Globus pallidus (tissue), 1 donor: ENCODE data around the gene CAPN3.

Experiments
- DNase-seq: peaks from one replicate; pipeline ENCODE4 v3.0.0-alpha.2; 2015; ENCODE audit warnings: low spot score

The CAPN3 gene

DNA sequence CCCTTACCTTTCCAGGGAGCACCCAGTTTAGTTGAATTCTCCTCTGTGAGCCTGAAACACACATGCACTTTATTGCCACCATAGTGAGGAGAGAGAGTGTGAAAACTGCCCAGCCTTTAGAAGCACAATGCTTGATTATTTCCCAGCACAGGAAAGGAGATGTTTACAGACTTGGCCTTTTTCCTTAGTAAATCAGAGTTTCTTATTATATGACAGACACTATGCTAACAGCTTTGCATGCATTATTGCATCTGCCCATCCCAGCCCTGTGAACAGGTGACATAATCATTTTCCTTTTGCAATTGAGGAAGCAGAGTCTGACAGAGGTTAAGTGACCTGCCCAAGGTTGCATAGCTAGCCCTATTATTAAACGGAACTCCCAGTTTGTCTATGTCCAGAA, 36.5 kb downstream of the CAPN3 start:
- DNase-seq = peak; percentile 33

DNA sequence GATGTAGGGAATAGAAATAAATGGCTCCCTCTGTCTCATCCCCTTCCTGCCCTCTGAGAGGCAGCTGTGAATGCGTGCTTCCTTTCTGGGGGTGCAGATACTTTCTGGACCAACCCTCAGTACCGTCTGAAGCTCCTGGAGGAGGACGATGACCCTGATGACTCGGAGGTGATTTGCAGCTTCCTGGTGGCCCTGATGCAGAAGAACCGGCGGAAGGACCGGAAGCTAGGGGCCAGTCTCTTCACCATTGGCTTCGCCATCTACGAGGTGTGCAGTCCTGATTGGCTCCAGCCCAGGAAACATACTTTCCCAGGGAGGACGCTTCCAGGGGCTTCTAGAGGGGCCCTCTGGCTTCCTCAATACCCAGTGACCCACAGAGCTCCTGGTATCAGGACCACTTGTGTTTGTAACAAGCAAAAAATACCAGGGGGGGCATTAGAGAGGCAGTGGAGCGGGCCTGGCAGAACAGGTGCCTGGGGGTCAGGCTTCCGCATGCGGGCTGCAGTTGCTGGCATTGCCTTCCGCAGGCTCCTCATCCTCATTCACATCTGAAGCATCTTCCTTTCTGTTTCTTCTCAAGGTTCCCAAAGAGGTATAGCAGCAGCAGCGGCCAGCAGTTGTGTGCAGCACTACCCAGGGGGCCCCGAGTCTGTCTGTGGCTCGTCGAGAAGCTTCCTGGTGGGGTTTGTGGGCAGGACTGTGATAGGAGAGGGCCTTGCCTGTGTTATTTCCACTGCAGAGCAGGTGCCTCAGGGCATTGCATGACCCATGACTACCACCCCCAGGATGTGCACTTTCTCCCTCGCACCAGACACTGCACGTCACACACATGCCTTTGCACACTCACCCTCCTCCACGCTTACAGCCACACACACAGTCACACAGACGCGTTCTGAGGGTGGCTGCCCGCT, 42.5 kb downstream of the CAPN3 start:
- no peak for DNase-seq

DNA sequence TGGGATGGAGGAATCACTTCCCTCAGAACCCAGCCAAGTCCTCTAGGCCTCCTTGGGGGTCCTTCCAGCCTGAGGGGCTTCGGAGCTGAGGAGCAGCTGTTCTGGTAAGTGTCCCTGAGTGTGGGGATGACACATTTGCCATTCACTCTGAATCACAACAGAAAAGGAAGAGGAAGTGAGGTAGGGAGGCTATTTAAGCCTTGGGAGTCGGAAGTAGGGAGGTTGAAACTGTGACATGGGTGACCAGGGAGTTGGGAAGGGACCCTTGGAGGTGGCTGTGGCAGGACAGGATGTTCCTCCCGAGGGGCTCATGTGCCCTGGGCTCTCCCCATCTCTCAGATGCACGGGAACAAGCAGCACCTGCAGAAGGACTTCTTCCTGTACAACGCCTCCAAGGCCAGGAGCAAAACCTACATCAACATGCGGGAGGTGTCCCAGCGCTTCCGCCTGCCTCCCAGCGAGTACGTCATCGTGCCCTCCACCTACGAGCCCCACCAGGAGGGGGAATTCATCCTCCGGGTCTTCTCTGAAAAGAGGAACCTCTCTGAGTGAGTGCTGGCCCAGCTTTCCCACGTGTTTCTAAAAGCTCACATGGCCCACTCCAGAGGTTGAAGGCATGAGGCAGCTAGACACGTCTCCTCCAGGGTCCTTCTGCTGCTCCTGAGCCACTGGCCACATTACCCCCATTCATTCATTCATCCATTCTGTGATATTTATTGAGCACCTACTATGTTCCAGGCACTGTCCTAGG, 43.3 kb downstream of the CAPN3 start:
- no peak for DNase-seq

DNA sequence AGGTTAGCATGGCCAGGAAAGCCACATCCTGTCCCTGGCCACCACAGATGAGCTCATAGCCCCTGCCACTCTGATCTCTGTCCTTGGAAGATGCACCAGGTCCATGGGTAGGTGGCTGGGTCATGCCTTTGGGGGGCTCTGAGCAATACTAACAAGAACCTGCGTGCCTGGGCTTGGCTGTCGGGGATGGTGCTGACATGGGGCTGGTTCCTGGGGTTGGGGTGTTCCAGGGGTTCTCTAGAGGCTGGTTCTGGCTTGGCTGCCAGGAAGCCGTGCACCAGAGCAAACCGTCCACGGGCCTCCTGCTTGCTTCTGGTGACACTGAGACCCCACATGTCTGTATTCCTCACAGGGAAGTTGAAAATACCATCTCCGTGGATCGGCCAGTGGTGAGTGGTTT, 44.1 kb downstream of the CAPN3 start:
- no peak for DNase-seq

DNA sequence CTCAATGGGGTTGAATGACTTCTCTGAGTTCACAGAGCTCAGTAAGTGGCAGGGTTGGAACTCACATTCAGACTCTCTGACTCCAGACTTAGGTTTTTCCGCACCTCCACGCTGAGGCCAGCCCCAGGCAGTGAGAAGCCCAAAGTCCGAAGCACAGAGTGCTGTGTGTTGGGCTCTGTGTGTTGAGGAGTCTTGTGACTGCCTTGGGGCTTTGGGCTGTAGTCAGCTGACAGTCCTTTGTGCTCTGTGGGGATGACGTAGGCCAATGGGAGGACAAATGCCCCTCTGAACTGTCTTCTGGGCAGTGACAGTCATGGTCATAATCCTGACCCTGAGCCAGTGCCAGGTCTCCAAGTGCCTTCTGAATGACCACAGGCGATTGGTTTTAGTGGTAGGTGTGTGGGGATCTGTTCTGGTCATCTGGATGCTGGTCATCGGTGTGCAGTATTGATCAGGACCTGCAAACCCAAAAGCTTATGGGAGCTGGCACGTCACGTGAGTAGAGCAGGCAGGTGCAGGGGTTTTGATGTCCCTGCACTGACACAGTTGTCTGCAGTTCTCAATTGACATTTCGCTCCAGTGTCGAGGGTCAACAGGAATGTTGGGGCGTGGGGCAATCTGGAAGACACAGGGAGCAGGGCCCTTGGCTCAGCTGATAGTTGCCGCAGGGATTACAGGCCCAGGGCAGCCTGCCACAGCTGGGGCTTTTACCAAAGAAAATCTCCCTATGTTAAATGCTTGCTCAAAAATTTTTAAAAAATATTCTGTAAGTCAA, 45.3 kb downstream of the CAPN3 start:
- peak; percentile 99 for DNase-seq

DNA sequence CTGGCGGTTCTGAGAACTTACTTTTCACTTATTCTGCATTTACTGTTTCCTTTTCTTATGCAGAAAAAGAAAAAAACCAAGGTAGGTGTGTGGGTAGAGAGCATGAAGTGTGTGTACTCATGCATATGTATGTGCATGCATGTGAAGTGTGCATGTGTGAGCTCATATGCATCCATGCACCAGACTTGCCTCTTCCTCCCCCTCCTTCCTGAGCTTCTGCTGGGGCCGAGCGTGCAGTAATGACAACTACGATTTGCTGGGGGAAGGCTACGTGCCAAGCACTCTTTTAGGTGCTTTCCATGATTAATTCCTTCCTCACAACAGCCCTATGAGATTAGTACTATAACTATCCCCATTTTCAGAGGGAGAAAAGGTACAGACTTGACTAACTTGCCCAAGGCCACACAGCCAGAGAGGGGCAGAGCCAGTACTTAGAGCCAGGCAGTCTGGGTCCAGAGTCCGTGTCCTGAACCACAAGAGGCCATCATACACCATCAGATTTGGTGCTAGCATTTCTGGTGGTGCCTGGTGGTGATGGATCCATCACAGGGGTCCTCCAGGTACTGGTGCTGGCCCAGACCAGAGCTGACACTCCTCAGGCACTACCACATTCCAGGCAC, 46.7 kb downstream of the CAPN3 start:
- peak; percentile 57 for DNase-seq

DNA sequence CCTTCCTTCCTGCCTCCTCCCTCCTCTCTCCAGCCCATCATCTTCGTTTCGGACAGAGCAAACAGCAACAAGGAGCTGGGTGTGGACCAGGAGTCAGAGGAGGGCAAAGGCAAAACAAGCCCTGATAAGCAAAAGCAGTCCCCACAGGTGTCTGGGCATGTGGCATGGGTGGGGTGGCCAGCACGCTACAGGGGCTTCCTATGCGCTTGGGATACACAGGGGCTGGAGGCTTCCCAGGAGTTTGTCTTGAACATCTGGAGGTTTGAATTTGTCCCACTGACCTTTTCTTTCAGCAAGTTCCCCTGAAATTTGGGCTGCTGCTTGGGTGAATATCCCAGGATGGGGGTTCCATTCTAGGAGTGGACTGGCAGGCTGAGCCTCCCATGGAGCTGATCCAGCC, 48.9 kb downstream of the CAPN3 start:
- DNase-seq = no peak

DNA sequence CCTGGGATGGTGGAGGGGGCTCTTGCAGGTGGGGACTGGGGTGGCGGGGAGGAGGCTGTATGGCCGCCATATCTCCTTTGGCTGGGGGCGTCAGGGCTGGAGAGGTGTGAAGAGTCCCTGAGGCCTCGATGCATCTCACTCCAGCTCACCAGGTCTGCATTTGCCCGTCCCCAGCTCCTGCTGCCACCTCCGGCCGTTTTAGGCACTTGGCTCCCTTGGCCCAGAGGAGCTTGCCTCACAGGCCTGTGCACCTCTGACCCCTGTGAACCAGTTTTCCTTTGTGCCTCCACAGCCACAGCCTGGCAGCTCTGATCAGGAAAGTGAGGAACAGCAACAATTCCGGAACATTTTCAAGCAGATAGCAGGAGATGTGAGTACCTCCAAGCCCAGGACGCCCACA, 49.7 kb downstream of the CAPN3 start:
- no peak for DNase-seq

DNA sequence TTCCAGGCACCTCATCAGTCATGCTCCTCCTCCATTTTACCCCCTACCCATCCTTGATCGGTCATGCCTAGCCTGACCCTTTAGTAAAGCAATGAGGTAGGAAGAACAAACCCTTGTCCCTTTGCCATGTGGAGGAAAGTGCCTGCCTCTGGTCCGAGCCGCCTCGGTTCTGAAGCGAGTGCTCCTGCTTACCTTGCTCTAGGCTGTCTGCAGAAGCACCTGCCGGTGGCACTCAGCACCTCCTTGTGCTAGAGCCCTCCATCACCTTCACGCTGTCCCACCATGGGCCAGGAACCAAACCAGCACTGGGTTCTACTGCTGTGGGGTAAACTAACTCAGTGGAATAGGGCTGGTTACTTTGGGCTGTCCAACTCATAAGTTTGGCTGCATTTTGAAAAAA, 52.6 kb downstream of the CAPN3 start:
- no peak for DNase-seq

DNA sequence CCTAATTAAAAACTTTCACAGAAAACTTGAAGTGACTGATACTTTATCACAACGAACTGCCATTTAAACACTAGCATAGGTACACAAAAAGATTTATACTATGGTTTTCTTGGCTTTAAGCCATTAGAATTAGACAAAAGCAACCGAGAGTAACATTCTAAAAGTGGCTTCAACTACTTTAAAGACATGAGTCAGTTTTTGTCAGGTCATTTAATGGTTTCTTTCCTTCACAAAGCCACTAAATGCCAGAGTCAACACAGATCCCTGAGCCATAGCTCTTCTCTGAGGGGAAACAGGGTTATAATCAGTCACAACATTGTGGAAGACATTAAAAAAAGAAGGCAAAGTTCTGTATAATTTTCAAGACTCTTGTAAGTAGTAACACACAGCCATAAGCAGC, 54.6 kb downstream of the CAPN3 start:
- no peak for DNase-seq

DNA sequence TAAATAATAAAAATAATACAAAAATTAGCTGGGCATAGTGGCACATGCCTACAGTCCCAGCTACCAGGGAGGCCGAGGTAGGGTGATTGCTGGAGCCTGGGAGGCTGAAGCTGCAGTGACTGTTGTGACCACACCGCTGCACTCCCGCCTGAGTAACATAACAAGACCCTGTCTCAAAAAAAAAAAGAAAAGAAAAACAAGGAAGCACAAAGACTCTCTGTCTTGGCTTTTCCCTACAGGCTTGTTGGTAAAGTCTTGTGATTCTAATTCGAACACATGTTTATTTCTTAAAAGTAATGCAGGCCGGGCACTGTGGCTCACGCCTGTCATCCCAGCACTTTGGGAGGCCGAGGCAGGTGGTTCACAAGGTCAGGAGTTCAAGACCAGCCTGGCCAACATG, 60.1 kb downstream of the CAPN3 start:
- no peak for DNase-seq

DNA sequence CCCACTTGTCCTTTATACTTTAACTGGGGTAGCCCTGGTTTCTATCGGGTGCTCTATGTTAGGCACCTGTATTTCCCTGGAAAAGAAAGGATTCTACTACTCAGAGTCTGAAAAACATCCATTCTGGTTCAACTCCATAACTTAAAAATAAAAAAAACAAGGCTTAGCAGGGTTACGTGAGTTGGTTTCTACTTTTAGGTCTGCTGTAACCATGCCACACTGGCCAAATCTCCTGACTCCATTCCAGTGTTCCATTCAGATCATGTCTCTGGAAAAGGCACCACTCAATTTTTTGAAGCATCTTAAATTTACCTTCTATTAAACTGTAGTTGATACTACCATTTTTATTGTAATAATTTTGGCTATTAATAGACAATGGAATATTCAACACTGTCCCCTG, 62.1 kb downstream of the CAPN3 start:
- no peak for DNase-seq

DNA sequence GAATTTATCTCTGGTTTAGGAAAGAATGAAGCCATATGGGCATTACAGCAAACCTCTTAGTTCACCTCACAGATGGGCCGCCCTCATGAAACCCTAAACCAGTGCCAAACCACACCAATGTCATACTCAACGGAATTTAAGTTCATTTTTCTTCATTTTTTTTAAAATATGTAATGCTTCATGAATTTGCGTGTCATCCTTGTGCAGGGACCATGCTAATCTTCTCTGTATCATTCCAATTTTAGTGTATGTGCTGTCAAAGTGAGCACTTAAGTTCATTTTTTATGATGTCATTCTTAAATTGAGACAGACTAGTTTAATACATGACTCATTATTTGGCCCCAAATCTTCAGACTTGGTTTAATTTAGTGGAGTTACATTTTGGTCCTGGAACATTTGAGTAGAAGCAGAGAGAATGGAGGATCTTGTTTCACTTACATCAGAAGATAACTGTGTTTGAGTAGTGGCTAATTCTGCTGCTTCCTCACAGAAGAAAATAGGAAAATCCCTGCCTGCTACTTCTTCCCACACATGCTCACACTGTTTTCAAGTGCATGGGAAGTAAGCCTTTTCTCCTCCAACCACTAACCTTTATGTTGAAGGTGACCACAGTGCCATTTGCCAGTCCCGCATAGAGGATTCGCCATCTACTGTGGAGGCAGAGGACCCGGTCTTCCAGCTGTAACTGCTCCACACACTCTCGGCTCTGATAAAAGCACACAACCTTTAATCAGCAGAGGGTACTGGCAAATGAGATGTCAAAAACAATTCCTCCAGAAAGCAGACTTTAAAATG, 68.3 kb downstream of the CAPN3 start:
- DNase-seq = no peak

DNA sequence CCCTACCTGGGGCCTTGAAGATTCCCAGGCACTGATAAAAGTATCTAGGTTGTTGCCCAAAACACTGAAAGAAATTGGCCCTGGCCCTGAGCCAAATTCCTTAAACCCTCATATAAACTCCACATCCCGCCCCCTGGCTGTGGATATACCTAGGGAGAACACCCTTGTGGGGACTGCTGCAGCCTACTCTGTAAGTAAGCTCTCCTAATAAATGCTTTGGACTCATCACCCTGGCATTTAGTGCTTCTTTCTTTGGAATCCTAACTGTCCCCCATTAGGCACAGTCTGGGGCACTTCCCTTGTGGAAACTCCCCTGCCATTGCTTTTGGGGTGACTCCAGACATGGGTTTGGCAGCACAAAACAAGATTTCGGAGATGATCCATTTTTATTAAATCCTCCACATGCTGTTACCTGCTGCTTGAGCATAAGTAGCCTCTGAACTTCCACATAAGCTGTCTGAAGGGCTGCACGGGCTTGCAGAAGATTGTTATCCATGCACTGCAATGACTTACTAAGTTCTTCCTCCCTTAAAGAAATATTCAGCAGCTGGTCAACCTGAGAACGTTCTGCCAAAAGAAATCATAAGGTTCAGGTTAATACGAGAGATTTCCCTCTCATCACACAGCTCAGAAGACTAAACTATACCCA, 85.2 kb downstream of the CAPN3 start:
- no peak for DNase-seq

DNA sequence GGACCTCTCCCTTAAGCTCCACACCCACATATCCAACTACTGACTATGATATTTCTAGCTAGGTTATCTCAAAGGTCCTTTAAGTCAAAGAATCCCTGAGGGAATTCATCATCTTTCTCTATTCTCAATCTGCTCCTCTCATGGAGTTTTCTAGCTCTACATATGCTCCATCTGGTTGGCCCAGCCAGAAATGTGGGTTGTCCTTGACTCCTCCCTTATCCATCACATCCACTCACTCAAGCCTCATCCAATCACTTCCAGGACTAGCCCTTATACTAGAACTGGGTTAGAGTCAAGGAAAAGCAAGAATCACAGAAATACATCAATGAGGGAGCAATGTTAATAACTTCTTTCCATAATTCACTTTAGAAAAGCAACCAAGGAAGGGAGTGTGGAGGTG, 86.2 kb downstream of the CAPN3 start:
- no peak for DNase-seq

DNA sequence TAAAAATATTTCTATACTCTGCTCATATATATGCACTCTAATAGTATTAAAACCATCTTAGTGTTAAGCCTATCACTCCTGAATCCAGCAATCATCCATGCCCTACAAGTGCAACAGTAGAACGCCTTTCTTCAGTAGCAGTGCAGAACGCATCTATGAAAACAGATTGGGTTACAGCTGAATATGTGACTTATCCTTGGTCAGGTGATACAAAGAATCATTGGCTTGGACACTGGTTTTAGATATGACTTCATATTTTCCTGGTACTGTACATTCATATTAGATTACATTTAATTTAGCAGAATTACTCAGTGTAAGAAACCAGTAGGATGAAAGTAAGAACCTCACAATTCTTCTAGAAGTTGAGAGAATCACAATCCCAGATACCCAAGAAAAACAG, 88.3 kb downstream of the CAPN3 start:
- no peak for DNase-seq

DNA sequence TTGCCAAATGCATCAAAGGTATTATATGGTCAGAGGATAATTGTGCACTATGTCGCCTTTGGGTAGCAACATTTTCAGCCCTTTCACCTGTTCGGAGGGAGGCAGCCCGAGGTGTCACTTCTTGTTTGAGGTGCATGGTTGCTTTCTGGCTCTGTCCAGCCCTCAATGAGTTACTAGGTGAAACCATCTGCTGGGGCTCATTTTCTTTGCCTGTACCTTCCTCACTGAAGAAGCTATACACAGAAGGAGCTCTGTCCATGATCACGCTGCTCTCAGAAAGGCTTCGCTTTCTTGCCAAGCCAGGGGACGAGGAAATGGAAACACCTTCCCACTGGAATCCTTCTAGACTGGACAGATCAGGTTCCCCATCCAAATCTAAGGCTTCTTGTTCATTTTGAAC, 89.0 kb downstream of the CAPN3 start:
- no peak for DNase-seq

DNA sequence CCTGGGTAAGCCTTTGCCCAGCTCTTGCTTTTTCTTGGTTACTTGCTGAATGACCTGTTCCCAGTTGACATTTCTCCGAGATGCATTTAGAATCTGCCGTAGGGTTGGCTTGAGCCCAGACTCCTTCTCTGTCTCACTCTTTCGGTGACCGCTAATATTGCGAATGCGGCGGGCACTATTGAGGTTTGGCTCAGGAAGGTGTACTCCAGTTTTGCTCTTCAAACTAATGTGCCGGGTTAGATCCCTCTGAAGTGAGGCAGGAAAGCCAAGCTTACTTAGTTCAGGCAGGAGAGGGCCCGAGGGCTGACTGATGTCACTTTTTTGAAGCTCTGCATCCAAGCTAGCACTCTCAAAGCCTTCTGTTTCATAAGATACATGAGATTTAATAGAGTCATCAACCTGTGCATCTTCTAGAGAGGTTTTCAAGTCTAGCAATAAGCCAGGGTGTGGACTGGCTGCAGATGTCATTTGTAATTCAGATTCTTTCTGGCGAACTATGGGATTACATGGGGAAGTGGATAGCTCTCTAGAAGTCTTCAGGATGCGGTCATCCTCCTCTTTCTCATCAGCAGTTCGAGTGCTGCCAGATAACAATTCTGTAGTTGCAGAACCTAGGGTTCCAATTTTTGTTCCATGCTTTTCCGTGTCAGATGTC, 90.6 kb downstream of the CAPN3 start:
- no peak for DNase-seq

DNA sequence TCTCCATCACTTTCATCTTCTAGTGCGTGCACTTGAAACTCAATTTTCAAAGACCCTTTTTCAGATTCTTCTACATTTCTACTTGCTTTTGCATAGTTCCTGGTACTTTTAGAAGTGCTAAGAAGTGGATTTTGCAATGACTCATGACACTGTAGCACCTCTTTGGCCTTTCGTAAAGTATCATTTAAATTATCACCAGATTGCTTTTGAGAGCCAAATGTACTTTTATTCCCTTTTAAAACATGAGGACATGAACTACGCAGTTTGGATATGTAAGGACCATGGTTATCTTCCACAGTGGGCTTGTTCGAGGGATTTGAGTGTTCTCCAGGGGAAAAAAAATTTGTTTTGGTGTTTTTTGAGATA, 91.1 kb downstream of the CAPN3 start:
- DNase-seq = no peak

DNA sequence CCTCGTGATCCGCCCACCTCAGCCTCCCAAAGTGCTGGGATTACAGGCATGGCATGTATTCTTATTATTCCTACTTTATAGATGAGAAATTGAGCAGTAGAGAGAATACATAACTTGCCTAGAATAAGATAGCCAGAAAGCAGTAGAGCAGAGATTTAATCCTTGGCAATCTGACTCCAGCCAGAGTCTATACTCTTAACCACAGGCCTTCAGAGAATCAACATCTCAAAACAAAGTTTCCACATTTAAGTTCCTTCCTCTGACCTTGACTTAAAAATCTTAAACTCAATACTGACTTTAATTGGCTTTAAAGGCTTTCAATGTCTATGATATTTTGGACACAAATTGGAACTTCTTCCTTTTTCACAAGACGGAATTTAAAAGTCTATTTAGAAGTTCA, 94.5 kb downstream of the CAPN3 start:
- no peak for DNase-seq
